ENCODE measurements around the gene CENPE. TPM values are rescaled to one million over a fixed set of nuclear protein-coding genes. Genes with fewer than 3 reads are reported as not detected.

Gene CENPE
- total RNA-seq, 2 experiments from 2014 or later: 36.7 to 39.0 TPM

DNA sequence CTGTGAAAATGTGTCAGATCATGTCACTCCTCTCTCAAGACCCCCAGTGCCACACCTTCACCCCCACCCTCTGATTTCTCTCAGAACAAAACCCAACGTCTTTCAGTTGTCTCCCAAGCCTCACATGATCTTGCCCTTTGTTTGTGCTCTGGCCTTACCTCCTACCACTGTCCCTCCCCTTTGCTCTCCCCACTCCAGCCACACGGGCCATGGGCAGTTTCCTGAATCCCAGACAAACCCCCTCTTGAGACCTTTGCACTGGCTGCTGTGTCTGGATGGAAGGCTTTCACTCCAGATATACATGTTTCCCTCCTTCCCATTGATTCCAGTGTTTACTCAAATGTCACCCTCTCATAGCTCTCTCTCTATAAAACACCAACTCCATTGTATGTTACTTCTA, 3.6 kb upstream of the CENPE start:
- peaks cover 8% of the 10 kb centered on the region for H3K4me1 Mint-ChIP-seq (ENCODE audit: low read depth)
- peaks cover 9% of the 10 kb centered on the region for H3K36me3 Mint-ChIP-seq (ENCODE audit: low read depth)
- ChIA-PET CTCF (no interaction called here), POLR2A (no interaction called here)
- H3K27ac Mint-ChIP-seq: no peak overlapping the region
- no peaks in the 10 kb centered on the region for H3K9me3 Mint-ChIP-seq
- H3K27me3 Mint-ChIP-seq: peaks cover 10% of the 10 kb centered on the region
- TF ChIP-seq, protein P1, sequence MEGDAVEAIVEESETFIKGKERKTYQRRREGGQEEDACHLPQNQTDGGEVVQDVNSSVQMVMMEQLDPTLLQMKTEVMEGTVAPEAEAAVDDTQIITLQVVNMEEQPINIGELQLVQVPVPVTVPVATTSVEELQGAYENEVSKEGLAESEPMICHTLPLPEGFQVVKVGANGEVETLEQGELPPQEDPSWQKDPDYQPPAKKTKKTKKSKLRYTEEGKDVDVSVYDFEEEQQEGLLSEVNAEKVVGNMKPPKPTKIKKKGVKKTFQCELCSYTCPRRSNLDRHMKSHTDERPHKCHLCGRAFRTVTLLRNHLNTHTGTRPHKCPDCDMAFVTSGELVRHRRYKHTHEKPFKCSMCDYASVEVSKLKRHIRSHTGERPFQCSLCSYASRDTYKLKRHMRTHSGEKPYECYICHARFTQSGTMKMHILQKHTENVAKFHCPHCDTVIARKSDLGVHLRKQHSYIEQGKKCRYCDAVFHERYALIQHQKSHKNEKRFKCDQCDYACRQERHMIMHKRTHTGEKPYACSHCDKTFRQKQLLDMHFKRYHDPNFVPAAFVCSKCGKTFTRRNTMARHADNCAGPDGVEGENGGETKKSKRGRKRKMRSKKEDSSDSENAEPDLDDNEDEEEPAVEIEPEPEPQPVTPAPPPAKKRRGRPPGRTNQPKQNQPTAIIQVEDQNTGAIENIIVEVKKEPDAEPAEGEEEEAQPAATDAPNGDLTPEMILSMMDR (IDR thresholded peaks at IDR 0.05): no peak
- H3K4me3 Mint-ChIP-seq: no peak overlapping the region
- ATAC-seq (no peak), DNase-seq (no peak)
- intact Hi-C loops (cut with micrococcal nuclease): no loop called here

- no peak for ATAC-seq
- H3K36me3 Mint-ChIP-seq (ENCODE audit: low read depth): peaks cover 10% of the 10 kb centered on the region
- H3K27ac Mint-ChIP-seq: no peak overlapping the region
- no peaks in the 10 kb centered on the region for H3K9me3 Mint-ChIP-seq
- intact Hi-C loops (cut with micrococcal nuclease): no loop called here
- H3K4me3 Mint-ChIP-seq: no peak overlapping the region
- peaks cover 8% of the 10 kb centered on the region for H3K4me1 Mint-ChIP-seq (ENCODE audit: low read depth)
- ChIA-PET POLR2A (no interaction called here), CTCF (no interaction called here)
- peaks cover 10% of the 10 kb centered on the region for H3K27me3 Mint-ChIP-seq
- TF ChIP-seq, protein P1 (IDR thresholded peaks at IDR 0.05): no peak
- no peak for DNase-seq
Observed at GRCh38 chr4:103201253-103201652, 3.1 kb upstream of the CENPE start.

GRCh38 chr4:103199009-103199408, 866 bp upstream of the CENPE start:
- intact Hi-C loops (cut with micrococcal nuclease): no loop called here
- peaks cover 10% of the 10 kb centered on the region for H3K27me3 Mint-ChIP-seq
- H3K27ac Mint-ChIP-seq: peak overlapping the region; percentile 83
- peak overlapping the region; percentile 90 for H3K4me3 Mint-ChIP-seq
- POLR2A ChIA-PET: interaction anchor here (0.7 kb wide), 1 partner anchor 437 kb away, joined by 4 read pairs; no protein-coding TSS in a partner anchor
- no peak for DNase-seq
- no peak for ATAC-seq
- H3K9me3 Mint-ChIP-seq: no peaks in the 10 kb centered on the region
- peaks cover 19% of the 10 kb centered on the region for H3K36me3 Mint-ChIP-seq (ENCODE audit: low read depth)
- TF ChIP-seq, protein P1 (IDR thresholded peaks at IDR 0.05): no peak
- H3K4me1 Mint-ChIP-seq (ENCODE audit: low read depth): peaks cover 8% of the 10 kb centered on the region
- CTCF ChIA-PET: interaction anchor here (0.7 kb wide), 1 partner anchor 12 kb away, joined by 3 read pairs; no protein-coding TSS in a partner anchor

GRCh38 chr4:103197765-103198110, 405 bp downstream of the CENPE start:
- DNase-seq (no peak), ATAC-seq (peak; percentile 46)
- H3K27ac Mint-ChIP-seq: peak overlapping the region; percentile 76
- TF ChIP-seq, protein P1 (IDR thresholded peaks at IDR 0.05): no peak
- H3K27me3 Mint-ChIP-seq: peaks cover 8% of the 10 kb centered on the region
- POLR2A ChIA-PET: interaction anchor here (0.5 to 0.9 kb wide), 2 partner anchors 11 to 117 kb away, joined by 3 to 4 read pairs; no protein-coding TSS in a partner anchor
- peaks cover 8% of the 10 kb centered on the region for H3K4me1 Mint-ChIP-seq (ENCODE audit: low read depth)
- CTCF ChIA-PET: interaction anchor here (0.6 kb wide), 1 partner anchor 385 kb away, joined by 3 read pairs; no protein-coding TSS in a partner anchor
- peaks cover 25% of the 10 kb centered on the region for H3K36me3 Mint-ChIP-seq (ENCODE audit: low read depth)
- H3K9me3 Mint-ChIP-seq: no peaks in the 10 kb centered on the region
- H3K4me3 Mint-ChIP-seq: peak overlapping the region; percentile 90
- intact Hi-C loops (cut with micrococcal nuclease): no loop called here

- H3K27ac Mint-ChIP-seq: no peak overlapping the region
Observed at GRCh38 chr4:103193457-103193856, 4.7 kb downstream of the CENPE start.

More at GRCh38 chr4:103193457-103193856, 4.7 kb downstream of the CENPE start:
- CTCF ChIA-PET: no interaction called here
- no peak overlapping the region for H3K4me3 Mint-ChIP-seq
- H3K27me3 Mint-ChIP-seq: peaks cover 3% of the 10 kb centered on the region
- H3K4me1 Mint-ChIP-seq (ENCODE audit: low read depth): peaks cover 8% of the 10 kb centered on the region
- intact Hi-C loops (cut with micrococcal nuclease): no loop called here
- TF ChIP-seq, protein P1 (IDR thresholded peaks at IDR 0.05): no peak
- no peak for DNase-seq
- POLR2A ChIA-PET: no interaction called here
- H3K9me3 Mint-ChIP-seq: no peaks in the 10 kb centered on the region
- peaks cover 46% of the 10 kb centered on the region for H3K36me3 Mint-ChIP-seq (ENCODE audit: low read depth)
- no peak for ATAC-seq
